GM18507 (cell line): ENCODE measurements around the gene SKAP1.

Experiments
- DNase-seq: peaks from one replicate; pipeline ENCODE4 v3.0.0; 2011; ENCODE audit warnings: low read depth; ENCODE audit not compliant: insufficient read length; ENCODE audit errors: extremely low spot score
- FAIRE-seq: peaks from 2 replicates; lab custom pipeline; 2011; peaks lifted over from hg19 to GRCh38; lab: Jason Lieb, UNC

The SKAP1 gene

GRCh38 chr17:48110761-48111160 lies 319.3 kb downstream of the SKAP1 start:
- DNase-seq (no peak), FAIRE-seq (peak; percentile 15)

GRCh38 chr17:48107137-48108055 lies 322.6 kb downstream of the SKAP1 start, which contains the start of gene SNX11:
Gene SNX11, plus strand, starts transcription at chr17:48107766. Its CDS starts 4,278 bp downstream, at chr17:48112044.
- FAIRE-seq (peak; percentile 80), DNase-seq (peak; percentile 68)

- FAIRE-seq (no peak), DNase-seq (no peak)
Measured at GRCh38 chr17:48106802-48107136, 323.2 kb downstream of the SKAP1 start.

- no peak for FAIRE-seq
- no peak for DNase-seq
Measured at GRCh38 chr17:48104440-48104839, 325.6 kb downstream of the SKAP1 start.

GRCh38 chr17:48102798-48103715 lies 327.0 kb downstream of the SKAP1 start:
- no peak for DNase-seq
- FAIRE-seq, result no peak

- FAIRE-seq (no peak), DNase-seq (no peak)
Measured at GRCh38 chr17:48102043-48102750, 327.8 kb downstream of the SKAP1 start.

- FAIRE-seq, result peak; percentile 92
- DNase-seq, result peak; percentile 85
Measured at GRCh38 chr17:48101012-48101720, 328.8 kb downstream of the SKAP1 start, which contains the start of gene CBX1. Gene CBX1, minus strand, starts transcription at chr17:48101478. Its CDS starts 24,474 bp downstream, at chr17:48077004.

- FAIRE-seq (no peak), DNase-seq (no peak)
Measured at GRCh38 chr17:48100591-48101011, 329.4 kb downstream of the SKAP1 start.

- FAIRE-seq (no peak), DNase-seq (no peak)
Measured at GRCh38 chr17:48100160-48100559, 329.9 kb downstream of the SKAP1 start.

- FAIRE-seq, result no peak
- no peak for DNase-seq
Measured at GRCh38 chr17:48095611-48096010, 334.4 kb downstream of the SKAP1 start.

- FAIRE-seq, result no peak
Measured at GRCh38 chr17:48093341-48094045, 336.5 kb downstream of the SKAP1 start.

GRCh38 chr17:48084932-48085331 lies 345.1 kb downstream of the SKAP1 start:
- FAIRE-seq, result no peak

More at GRCh38 chr17:48093341-48094045, 336.5 kb downstream of the SKAP1 start:
- DNase-seq, result no peak

More at GRCh38 chr17:48084932-48085331, 345.1 kb downstream of the SKAP1 start:
- DNase-seq, result no peak
